ENCODE data around the gene ATXN7L3. TPM values are rescaled to one million over a fixed set of nuclear protein-coding genes. Genes with fewer than 3 reads are reported as not detected.
A peak's percentile ranks its signal among the peaks of the same experiment; 100 is the strongest.

The ATXN7L3 gene
- total RNA-seq, 1 donor from 2014 or later: 34.5 TPM

- DNase-seq: no peak
Observed at GRCh38 chr17:44200478-44201155, 933 bp upstream of the ATXN7L3 start.

- peak; percentile 75 for DNase-seq
Observed at GRCh38 chr17:44198721-44199552, 747 bp downstream of the ATXN7L3 start.

- peak; percentile 60 for DNase-seq
Observed at GRCh38 chr17:44197980-44198720, 1.5 kb downstream of the ATXN7L3 start.

GRCh38 chr17:44197107-44197506 lies 2.6 kb downstream of the ATXN7L3 start:
- DNase-seq: no peak

GRCh38 chr17:44193326-44194084 lies 6.2 kb downstream of the ATXN7L3 start:
- no peak for DNase-seq

GRCh38 chr17:44192750-44193149 lies 6.9 kb downstream of the ATXN7L3 start:
- DNase-seq: no peak

GRCh38 chr17:44191941-44192496 lies 7.7 kb downstream of the ATXN7L3 start:
- DNase-seq: no peak

GRCh38 chr17:44191369-44191768 lies 8.3 kb downstream of the ATXN7L3 start:
- DNase-seq: peak; percentile 88

- peak; percentile 55 for DNase-seq
Observed at GRCh38 chr17:44190481-44190880, 9.2 kb downstream of the ATXN7L3 start.

GRCh38 chr17:44188576-44189403 lies 10.9 kb downstream of the ATXN7L3 start:
- DNase-seq: no peak

- no peak for DNase-seq
Observed at GRCh38 chr17:44187131-44187899, 12.4 kb downstream of the ATXN7L3 start.

- DNase-seq: peak; percentile 100
Observed at GRCh38 chr17:44186307-44187130, 13.2 kb downstream of the ATXN7L3 start, which contains the start of gene TMUB2. Gene TMUB2, plus strand, starts transcription at chr17:44186972. Its CDS starts 737 bp downstream, at chr17:44187709.

- no peak for DNase-seq
Observed at GRCh38 chr17:44184212-44184810, 15.4 kb downstream of the ATXN7L3 start.

- DNase-seq: no peak
Observed at GRCh38 chr17:44183024-44183423, 16.7 kb downstream of the ATXN7L3 start.

GRCh38 chr17:44178133-44178532 lies 21.6 kb downstream of the ATXN7L3 start:
- no peak for DNase-seq

GRCh38 chr17:44177640-44178039 lies 22.0 kb downstream of the ATXN7L3 start:
- no peak for DNase-seq

- DNase-seq: no peak
Observed at GRCh38 chr17:44176671-44177501, 22.8 kb downstream of the ATXN7L3 start.

GRCh38 chr17:44176257-44176656 lies 23.4 kb downstream of the ATXN7L3 start:
- no peak for DNase-seq

All from tongue (tissue), 2 donors.